Loucy (cell line): ENCODE results near the gene GAST.
A peak's percentile ranks its signal among the peaks of the same experiment; 100 is the strongest.

Experiments used
- H2AFZ ChIP-seq: fragments of 200-600 bp; sonication (generic); 2 replicates; pipeline ENCODE4 v1.6.0; 2016; ENCODE audit warnings: antibody characterized with exemption, mild to moderate bottlenecking, low read length, moderate library complexity
- H3F3A ChIP-seq: fragments of 200-600 bp; 2 replicates; pipeline ENCODE4 v1.6.0; 2016; ENCODE audit warnings: antibody characterized with exemption, low read depth, mild to moderate bottlenecking
- H3K27me3 ChIP-seq: fragments of 200-600 bp; sonication (generic); 2 replicates; pipeline ENCODE4 v1.6.1; 2014; ENCODE audit warnings: low read length, mild to moderate bottlenecking; ENCODE audit not compliant: insufficient read depth, poor library complexity, severe bottlenecking
- H3K36me3 ChIP-seq: fragments of 200-600 bp; sonication (generic); 2 replicates; pipeline ENCODE4 v1.6.1; 2016; ENCODE audit warnings: low read length; ENCODE audit not compliant: insufficient read depth
- H3K4me1 ChIP-seq: fragments of 200-600 bp; sonication (generic); 2 replicates; pipeline ENCODE4 v1.5.1; 2014; ENCODE audit warnings: low read length, mild to moderate bottlenecking; ENCODE audit not compliant: insufficient read depth, poor library complexity, severe bottlenecking
- H3K4me2 ChIP-seq: fragments of 200-600 bp; sonication (generic); 2 replicates; pipeline ENCODE4 v1.6.0; 2014; ENCODE audit warnings: antibody characterized with exemption, low read length, low read depth, mild to moderate bottlenecking; ENCODE audit not compliant: poor library complexity, severe bottlenecking
- H3K4me3 ChIP-seq: fragments of 200-600 bp; sonication (generic); 2 replicates; pipeline ENCODE4 v1.5.1; 2014; ENCODE audit warnings: low read length, mild to moderate bottlenecking, mixed read lengths; ENCODE audit not compliant: poor library complexity, severe bottlenecking
- H3K79me2 ChIP-seq: fragments of 200-600 bp; sonication (generic); 2 replicates; pipeline ENCODE4 v1.6.1; 2014; ENCODE audit warnings: low read length; ENCODE audit not compliant: insufficient read depth
- H3K9ac ChIP-seq: fragments of 200-600 bp; sonication (generic); 2 replicates; pipeline ENCODE4 v1.6.0; 2014; ENCODE audit warnings: mild to moderate bottlenecking, low read depth, low read length, moderate library complexity; ENCODE audit not compliant: poor library complexity, severe bottlenecking
- H3K9me2 ChIP-seq: fragments of 200-600 bp; sonication (generic); replicated peaks from 2 replicates; pipeline ENCODE4 v1.6.1; 2016; ENCODE audit warnings: low read depth, low read length, mixed read lengths
- H3K9me3 ChIP-seq: fragments of 200-600 bp; sonication (generic); 2 replicates; pipeline ENCODE4 v1.6.1; 2014; ENCODE audit warnings: mild to moderate bottlenecking, antibody characterized with exemption, low read length, low read depth; ENCODE audit not compliant: insufficient read depth
- H4K20me1 ChIP-seq: fragments of 200-600 bp; sonication (generic); 2 replicates; pipeline ENCODE4 v1.6.0; 2014; ENCODE audit warnings: antibody characterized with exemption, low read length, mild to moderate bottlenecking; ENCODE audit not compliant: insufficient read depth, poor library complexity, severe bottlenecking
- CTCF ChIP-seq: fragments of 200-600 bp; sonication (generic); conservative IDR thresholded peaks from 2 replicates; pipeline ENCODE4 v1.5.1; 2014; ENCODE audit warnings: mild to moderate bottlenecking, antibody characterized with exemption, low read length
- EZH2phosphoT487 ChIP-seq: fragments of 200-600 bp; IDR thresholded peaks from 2 replicates; pipeline ENCODE4 v1.6.1; 2018; ENCODE audit warnings: antibody characterized with exemption, mild to moderate bottlenecking, moderate library complexity, borderline replicate concordance

The GAST gene

GRCh38 chr17:41705271-41705991, 6.7 kb upstream of the GAST start:
- Histone ChIP-seq H3K27me3 (no peaks in the 10 kb centered on the region), H3F3A (no peaks in the 10 kb centered on the region), H3K9me3 (no peaks in the 10 kb centered on the region), H3K4me2 (no peak overlapping the region), H2AFZ (no peak overlapping the region), H3K36me3 (no peaks in the 10 kb centered on the region), H3K4me1 (peaks cover 7% of the 10 kb centered on the region), H3K79me2 (no peaks in the 10 kb centered on the region), H3K4me3 (no peak overlapping the region), H4K20me1 (no peaks in the 10 kb centered on the region), H3K9ac (no peak overlapping the region), H3K9me2 (no peaks in the 10 kb centered on the region)
- TF ChIP-seq CTCF: no peak
- no peak for TF ChIP-seq EZH2phosphoT487

- Histone ChIP-seq H3K9ac (no peak overlapping the region), H3K36me3 (no peaks in the 10 kb centered on the region), H4K20me1 (no peaks in the 10 kb centered on the region), H3K79me2 (no peaks in the 10 kb centered on the region), H3K9me2 (no peaks in the 10 kb centered on the region), H2AFZ (no peak overlapping the region), H3K4me2 (no peak overlapping the region), H3K9me3 (no peaks in the 10 kb centered on the region), H3K27me3 (no peaks in the 10 kb centered on the region), H3F3A (no peaks in the 10 kb centered on the region), H3K4me1 (peaks cover 15% of the 10 kb centered on the region), H3K4me3 (no peak overlapping the region)
- TF ChIP-seq CTCF (no peak), EZH2phosphoT487 (no peak)
Measured at GRCh38 chr17:41707803-41708669, 4.1 kb upstream of the GAST start.

- Histone ChIP-seq H4K20me1 (no peaks in the 10 kb centered on the region), H3K27me3 (no peaks in the 10 kb centered on the region)
Measured at GRCh38 chr17:41710472-41711090, 1.6 kb upstream of the GAST start.

More at GRCh38 chr17:41710472-41711090, 1.6 kb upstream of the GAST start:
- Histone ChIP-seq H3K4me1 (peaks cover 15% of the 10 kb centered on the region), H2AFZ (no peak overlapping the region), H3K4me2 (peak overlapping the region; percentile 45), H3K9ac (no peak overlapping the region), H3K79me2 (no peaks in the 10 kb centered on the region), H3F3A (no peaks in the 10 kb centered on the region), H3K9me3 (no peaks in the 10 kb centered on the region), H3K36me3 (no peaks in the 10 kb centered on the region), H3K9me2 (no peaks in the 10 kb centered on the region), H3K4me3 (no peak overlapping the region)
- TF ChIP-seq CTCF: no peak
- no peak for TF ChIP-seq EZH2phosphoT487
